Ishikawa (cell line): ENCODE results near the gene CACNA1C.

Source experiments
- CEBPB ChIP-seq: IDR thresholded peaks from 2 replicates; pipeline ENCODE4 v1.6.1; 2012
- CREB1 ChIP-seq: IDR thresholded peaks from 2 replicates; pipeline ENCODE4 v1.6.1; 2012; ENCODE audit warnings: low read depth
- EP300 ChIP-seq: IDR thresholded peaks from 2 replicates; pipeline ENCODE4 v1.6.1; 2012; ENCODE audit warnings: borderline replicate concordance
- FOXM1 ChIP-seq: IDR thresholded peaks from 2 replicates; pipeline ENCODE4 v1.6.1; 2012; ENCODE audit warnings: low read depth, borderline replicate concordance
- MAX ChIP-seq: IDR thresholded peaks from 2 replicates; pipeline ENCODE4 v1.6.1; 2012
- NFIC ChIP-seq: IDR thresholded peaks from 2 replicates; pipeline ENCODE4 v1.6.1; 2012
- REST ChIP-seq: IDR thresholded peaks from 2 replicates; pipeline ENCODE4 v1.6.1; 2012; ENCODE audit warnings: low read depth, mild to moderate bottlenecking
- TAF1 ChIP-seq: IDR thresholded peaks from 2 replicates; pipeline ENCODE4 v1.6.1; 2012; ENCODE audit warnings: low read depth, mild to moderate bottlenecking
- USF1 ChIP-seq: IDR thresholded peaks from 2 replicates; pipeline ENCODE4 v1.6.1; 2012
- YY1 ChIP-seq: IDR thresholded peaks from 2 replicates; pipeline ENCODE4 v1.6.1; 2012; ENCODE audit warnings: low read depth

GRCh38 chr12:2466211-2466610 is 413.4 kb downstream of the CACNA1C start:
- TF ChIP-seq USF1: no peak
- no peak for TF ChIP-seq REST
- TF ChIP-seq FOXM1: no peak
- TF ChIP-seq TAF1: no peak
- no peak for TF ChIP-seq YY1
- no peak for TF ChIP-seq EP300
- TF ChIP-seq MAX: no peak
- no peak for TF ChIP-seq CREB1
- no peak for TF ChIP-seq CEBPB
- TF ChIP-seq NFIC: no peak
